ENCODE data around the gene RPS6KA5.

The RPS6KA5 gene

GRCh38 chr14:90970167-90970600 is 90.3 kb downstream of the RPS6KA5 start:
- Histone ChIP-seq H3K4me3 (ENCODE audit: low read length) (no peak overlapping the region), H3K4me2 (ENCODE audit: low read depth, low read length) (no peak overlapping the region), H3K36me3 (replicated peaks; ENCODE audit: insufficient read depth, low read length) (no peaks in the 10 kb centered on the region), H3K27ac (ENCODE audit: low read length) (no peak overlapping the region), H3F3A (ENCODE audit: insufficient read depth, low read length) (no peaks in the 10 kb centered on the region), H3K9me3 (replicated peaks; ENCODE audit: insufficient read depth, low read length) (no peaks in the 10 kb centered on the region), H3K4me1 (ENCODE audit: low read length) (no peaks in the 10 kb centered on the region), H3K79me2 (ENCODE audit: low read length) (no peaks in the 10 kb centered on the region), H3K27me3 (replicated peaks; ENCODE audit: insufficient read depth, low read length) (no peaks in the 10 kb centered on the region), H2AFZ (ENCODE audit: low read length) (no peak overlapping the region), H3K9ac (ENCODE audit: low read length) (no peak overlapping the region), H3K9me2 (replicated peaks; ENCODE audit: insufficient read depth, low read length) (no peaks in the 10 kb centered on the region), H4K20me1 (ENCODE audit: insufficient read depth, low read length) (no peaks in the 10 kb centered on the region)
- TF ChIP-seq CTCF (IDR thresholded peaks at IDR 0.05; ENCODE audit: low read length), result no peak
- no peak for TF ChIP-seq EZH2 (optimal IDR thresholded peaks at IDR 0.05; ENCODE audit: low read depth, low read length)
- no peak for TF ChIP-seq EZH2phosphoT487 (IDR thresholded peaks at IDR 0.05; ENCODE audit: low read length)
- DNase-seq, result no peak

GRCh38 chr14:90969531-90970166 is 90.8 kb downstream of the RPS6KA5 start:
- Histone ChIP-seq H4K20me1 (ENCODE audit: insufficient read depth, low read length) (no peaks in the 10 kb centered on the region), H3K4me2 (ENCODE audit: low read depth, low read length) (no peak overlapping the region), H3K27ac (ENCODE audit: low read length) (no peak overlapping the region), H3K4me1 (ENCODE audit: low read length) (no peaks in the 10 kb centered on the region), H3K4me3 (ENCODE audit: low read length) (no peak overlapping the region), H3F3A (ENCODE audit: insufficient read depth, low read length) (no peaks in the 10 kb centered on the region), H3K9ac (ENCODE audit: low read length) (no peak overlapping the region), H3K9me2 (replicated peaks; ENCODE audit: insufficient read depth, low read length) (no peaks in the 10 kb centered on the region), H3K79me2 (ENCODE audit: low read length) (no peaks in the 10 kb centered on the region), H2AFZ (ENCODE audit: low read length) (no peak overlapping the region), H3K27me3 (replicated peaks; ENCODE audit: insufficient read depth, low read length) (no peaks in the 10 kb centered on the region), H3K36me3 (replicated peaks; ENCODE audit: insufficient read depth, low read length) (no peaks in the 10 kb centered on the region), H3K9me3 (replicated peaks; ENCODE audit: insufficient read depth, low read length) (no peaks in the 10 kb centered on the region)
- no peak for TF ChIP-seq EZH2 (optimal IDR thresholded peaks at IDR 0.05; ENCODE audit: low read depth, low read length)
- no peak for TF ChIP-seq CTCF (IDR thresholded peaks at IDR 0.05; ENCODE audit: low read length)
- no peak for DNase-seq

- no peak for TF ChIP-seq CTCF (IDR thresholded peaks at IDR 0.05; ENCODE audit: low read length)
- no peak for TF ChIP-seq EZH2phosphoT487 (IDR thresholded peaks at IDR 0.05; ENCODE audit: low read length)
- TF ChIP-seq EZH2 (optimal IDR thresholded peaks at IDR 0.05; ENCODE audit: low read depth, low read length), result no peak
- Histone ChIP-seq H3K4me3 (ENCODE audit: low read length) (no peak overlapping the region), H2AFZ (ENCODE audit: low read length) (no peak overlapping the region), H3K79me2 (ENCODE audit: low read length) (no peaks in the 10 kb centered on the region), H3K36me3 (replicated peaks; ENCODE audit: insufficient read depth, low read length) (no peaks in the 10 kb centered on the region), H3K9me3 (replicated peaks; ENCODE audit: insufficient read depth, low read length) (no peaks in the 10 kb centered on the region), H4K20me1 (ENCODE audit: insufficient read depth, low read length) (no peaks in the 10 kb centered on the region), H3K27me3 (replicated peaks; ENCODE audit: insufficient read depth, low read length) (no peaks in the 10 kb centered on the region), H3K4me2 (ENCODE audit: low read depth, low read length) (no peak overlapping the region), H3K4me1 (ENCODE audit: low read length) (no peaks in the 10 kb centered on the region), H3K27ac (ENCODE audit: low read length) (no peak overlapping the region), H3K9me2 (replicated peaks; ENCODE audit: insufficient read depth, low read length) (no peaks in the 10 kb centered on the region), H3F3A (ENCODE audit: insufficient read depth, low read length) (no peaks in the 10 kb centered on the region), H3K9ac (ENCODE audit: low read length) (no peak overlapping the region)
- no peak for DNase-seq
Measured at GRCh38 chr14:90968025-90968424, 92.4 kb downstream of the RPS6KA5 start.
